OCI-M2 (cell line): ENCODE measurements around the gene IMMT.
"Not testable (repeated sequence)": the region's sequence is repeated elsewhere in the genome, so short reads cannot be mapped to it uniquely, and the experiment has no call there.

ENCODE experiments used
- DNase-seq: peaks from one replicate; lab custom pipeline; 2025; ENCODE audit not compliant: unreplicated experiment; lab: John Stamatoyannopoulos, UW

Gene IMMT

DNA sequence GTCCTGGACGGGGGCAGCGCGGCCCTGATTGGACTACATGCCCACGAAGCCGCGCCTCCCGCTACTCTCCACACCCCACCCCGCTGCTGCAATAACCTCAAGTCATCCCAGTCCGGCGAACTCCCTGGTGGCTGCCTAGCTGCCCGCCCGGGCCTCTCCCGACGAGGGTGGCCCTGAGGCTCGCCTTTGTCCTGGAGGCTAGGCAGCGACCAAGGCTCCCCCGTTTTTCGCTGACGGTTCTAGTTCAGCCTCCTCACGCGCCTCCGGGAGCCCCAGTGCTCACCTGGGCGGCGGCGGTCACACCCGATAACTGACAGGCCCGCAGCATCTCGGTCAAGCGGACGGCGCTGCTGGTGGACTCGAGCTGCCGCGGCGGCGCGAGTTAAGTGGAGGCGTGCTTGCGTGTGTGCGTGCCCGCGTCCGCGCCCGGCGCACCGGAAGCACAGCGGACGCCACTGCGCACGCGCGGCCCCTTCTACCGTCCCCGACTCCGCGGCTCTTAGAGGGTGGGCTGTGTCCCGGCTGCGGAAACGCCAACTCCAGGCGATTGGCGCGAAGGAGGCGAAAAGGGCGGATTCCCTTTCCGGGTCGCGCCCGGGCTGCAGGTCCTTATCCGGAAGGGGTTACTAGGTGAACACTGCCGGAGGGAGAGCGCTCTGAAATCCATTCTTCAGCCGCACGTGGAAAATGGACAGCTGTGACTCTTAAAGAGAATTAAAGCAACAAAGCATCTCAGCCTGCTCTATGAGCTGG lies at the start of gene IMMT:
TSS of gene IMMT (minus strand) at position 408 of the 753 bp plus-strand sequence. CDS start at position 328, 80 bp downstream.
- DNase-seq: no peak

DNA sequence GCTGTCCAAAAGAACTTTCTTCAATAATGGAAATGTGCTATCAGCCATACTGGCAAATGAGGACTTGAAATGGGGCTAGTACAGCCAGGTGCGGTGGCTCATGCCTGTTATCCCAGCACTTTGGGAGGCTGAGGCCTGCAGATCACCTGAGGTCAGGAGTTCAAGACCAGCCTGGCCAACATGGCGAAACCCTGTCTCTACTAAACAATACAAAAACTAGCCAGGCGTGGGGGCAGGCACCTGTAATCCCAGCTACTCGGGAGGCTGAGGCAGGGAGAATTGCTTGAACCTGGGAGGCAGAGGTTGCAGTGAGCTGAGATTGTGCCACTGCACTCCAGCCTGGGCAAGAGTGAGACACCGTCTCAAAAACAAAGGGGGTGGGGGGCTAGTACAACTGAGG lies 49.5 kb upstream of the IMMT start:
- not testable (repeated sequence) for DNase-seq

DNA sequence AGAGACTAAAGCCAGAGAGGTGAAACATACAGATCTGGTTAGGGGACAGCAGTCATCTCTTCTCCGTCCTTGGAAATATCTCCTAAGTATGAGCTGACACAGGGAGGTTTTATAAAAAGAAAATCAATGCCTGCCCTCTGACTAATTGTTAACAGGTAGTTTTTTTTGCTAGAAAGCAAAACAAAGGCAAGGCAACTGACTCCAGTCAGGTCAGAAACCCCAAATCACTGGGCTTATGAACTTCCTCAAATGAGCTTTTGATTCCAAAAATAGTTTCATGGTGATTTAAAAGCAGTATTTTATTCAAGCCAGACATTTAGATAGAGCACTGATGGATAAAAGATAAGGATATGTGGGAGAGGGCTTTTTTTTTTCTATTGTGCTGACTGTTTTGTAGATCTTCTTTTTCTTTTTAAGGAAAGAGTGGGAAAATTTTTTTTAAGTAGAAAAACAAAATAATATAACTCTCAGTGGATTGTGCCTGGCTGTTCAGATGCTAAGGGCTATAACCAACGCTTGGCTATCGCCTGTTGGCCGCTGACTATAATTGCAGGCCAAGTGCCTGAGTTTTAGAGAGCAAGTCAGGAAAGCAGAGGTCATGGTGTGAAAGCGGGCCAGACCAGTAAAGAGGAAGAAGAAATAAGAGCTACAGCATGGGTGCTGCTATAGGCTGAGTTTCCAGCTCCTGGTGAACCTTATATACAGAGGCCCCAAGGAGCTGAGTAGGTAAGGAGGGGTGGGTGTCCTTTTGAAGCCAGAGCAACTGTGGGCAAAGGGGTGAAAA lies 48.9 kb upstream of the IMMT start:
- no peak for DNase-seq

DNA sequence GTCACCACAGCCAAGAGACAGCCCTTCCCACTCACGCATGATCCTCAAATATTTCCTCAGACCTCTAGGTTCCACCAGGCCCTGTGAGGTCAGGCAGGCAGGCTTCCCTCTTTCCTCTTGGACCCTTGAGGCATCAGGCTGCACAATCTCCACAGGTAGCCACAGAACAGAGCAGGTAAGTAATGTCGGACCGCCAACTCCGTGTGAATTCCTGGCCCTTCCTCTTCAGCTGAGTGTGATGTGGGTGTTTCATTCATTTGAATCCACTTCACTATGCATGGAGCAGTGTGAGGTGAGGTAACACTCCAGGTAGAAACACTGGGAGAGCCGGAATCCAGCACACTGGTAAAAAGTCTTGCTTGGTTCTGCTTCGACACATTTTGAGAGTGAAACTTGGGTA lies 48.0 kb upstream of the IMMT start:
- no peak for DNase-seq

DNA sequence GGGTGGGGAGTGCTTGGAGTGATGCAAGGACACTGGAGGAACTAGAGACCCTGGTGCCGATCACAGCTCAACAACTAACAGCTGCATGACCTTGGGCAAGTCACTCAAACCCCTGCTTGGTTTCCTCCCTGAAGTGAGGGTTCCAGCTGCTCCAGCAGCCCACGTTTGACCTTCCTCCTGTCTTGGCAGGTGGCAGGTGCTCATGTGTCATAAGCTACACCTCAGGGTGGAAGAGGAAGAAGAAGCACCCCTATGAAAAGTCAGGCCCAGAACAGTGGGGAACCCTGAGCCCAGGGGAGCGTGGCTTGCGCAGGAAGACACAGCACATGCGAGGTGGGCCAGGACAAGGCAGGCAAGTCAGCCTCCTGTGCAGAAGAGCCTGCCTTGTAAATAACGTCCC lies 46.3 kb upstream of the IMMT start:
- no peak for DNase-seq

DNA sequence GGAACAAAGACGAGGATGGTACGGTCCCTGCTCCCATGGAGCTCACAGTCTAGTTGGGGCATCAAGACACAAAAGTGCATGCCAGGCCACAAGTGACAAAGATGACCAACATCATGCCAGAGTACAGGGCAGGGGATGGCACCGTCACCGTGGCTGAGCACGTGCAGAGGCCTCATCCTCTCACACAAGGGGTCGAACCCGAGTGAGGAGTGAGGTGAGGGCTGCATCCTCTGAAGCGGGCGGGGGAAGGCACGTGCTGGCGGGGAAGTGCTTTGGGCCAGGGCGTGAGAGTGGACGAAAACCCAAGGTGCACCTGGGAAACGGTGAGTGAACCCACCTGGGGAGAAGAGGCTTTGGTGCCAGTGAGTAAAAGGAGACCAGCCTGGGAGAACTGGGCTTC lies 45.0 kb upstream of the IMMT start:
- no peak for DNase-seq

DNA sequence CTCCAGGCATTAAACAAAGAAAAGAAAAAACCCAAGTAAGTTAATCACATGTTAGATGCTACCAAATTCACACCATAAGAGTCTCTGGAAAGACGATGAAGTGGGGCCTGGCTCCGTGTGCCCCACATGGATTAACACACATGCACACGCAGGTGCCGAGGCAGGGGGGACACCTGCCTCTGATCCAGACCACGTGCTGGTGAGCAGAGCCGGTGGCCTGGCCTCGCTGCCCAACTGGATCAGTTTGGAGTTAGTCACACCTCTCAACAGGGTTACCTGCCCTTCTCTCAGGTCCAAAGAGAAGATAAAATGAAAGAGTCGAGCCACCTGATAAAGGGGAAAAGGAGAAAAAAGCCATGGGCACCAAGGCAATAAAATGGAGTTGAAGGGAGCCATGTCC lies 44.5 kb upstream of the IMMT start:
- DNase-seq: no peak

DNA sequence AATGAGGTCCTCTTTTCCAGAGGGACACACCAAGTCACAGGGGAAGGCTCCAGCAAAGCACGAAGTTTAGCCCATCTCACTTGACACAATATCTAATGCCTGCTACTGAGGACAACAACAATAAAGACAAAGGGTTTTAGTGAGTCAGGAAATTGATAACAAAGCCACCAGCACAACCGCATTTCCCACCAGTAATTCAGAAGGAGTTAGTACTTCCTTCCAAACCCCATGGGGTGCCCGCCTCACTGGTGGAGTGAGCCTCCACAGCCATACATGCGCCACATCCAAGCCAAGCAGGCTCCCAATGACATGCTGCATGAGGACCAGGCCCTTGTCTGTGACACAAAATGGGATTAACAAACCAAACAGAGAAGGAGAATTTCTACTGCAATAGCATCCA lies 44.1 kb upstream of the IMMT start:
- DNase-seq: no peak

DNA sequence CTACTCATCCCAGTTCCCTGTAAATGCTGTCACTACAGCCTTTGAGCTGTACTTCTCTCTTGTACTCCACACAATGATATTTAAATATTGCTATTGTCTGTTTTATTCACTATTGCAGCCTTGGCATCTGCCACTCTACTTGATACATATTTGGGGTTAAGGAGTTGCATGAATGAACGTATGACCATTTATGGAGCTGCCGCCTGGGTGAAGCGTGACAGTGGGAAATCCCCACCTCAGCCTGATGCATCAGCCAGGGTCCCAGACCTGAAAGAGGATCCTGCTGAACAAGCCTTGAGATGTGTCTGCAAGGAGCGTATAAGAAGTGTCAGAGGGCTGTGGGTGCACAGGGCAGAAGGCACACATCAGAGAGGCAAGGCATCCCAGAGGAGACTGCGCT lies 43.1 kb upstream of the IMMT start:
- DNase-seq: no peak

DNA sequence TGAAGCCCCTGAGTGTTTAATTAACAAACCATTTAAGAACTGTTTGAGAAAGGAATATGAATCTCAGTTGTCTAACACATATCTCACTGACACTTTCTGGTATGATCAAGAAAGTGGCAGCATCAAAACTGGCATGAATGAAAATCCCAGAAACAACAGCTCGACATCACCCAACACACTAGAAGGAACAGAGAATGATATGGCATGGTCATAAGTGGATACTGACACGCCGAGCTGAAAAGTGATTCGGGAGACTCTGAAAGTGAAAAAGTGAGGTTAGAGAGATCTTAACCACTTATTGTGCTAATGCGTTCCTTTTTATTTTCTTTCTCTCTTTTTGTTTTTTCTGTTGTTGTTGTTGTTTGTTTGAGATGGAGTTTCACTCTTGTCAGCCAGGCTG lies 41.9 kb upstream of the IMMT start:
- no peak for DNase-seq

DNA sequence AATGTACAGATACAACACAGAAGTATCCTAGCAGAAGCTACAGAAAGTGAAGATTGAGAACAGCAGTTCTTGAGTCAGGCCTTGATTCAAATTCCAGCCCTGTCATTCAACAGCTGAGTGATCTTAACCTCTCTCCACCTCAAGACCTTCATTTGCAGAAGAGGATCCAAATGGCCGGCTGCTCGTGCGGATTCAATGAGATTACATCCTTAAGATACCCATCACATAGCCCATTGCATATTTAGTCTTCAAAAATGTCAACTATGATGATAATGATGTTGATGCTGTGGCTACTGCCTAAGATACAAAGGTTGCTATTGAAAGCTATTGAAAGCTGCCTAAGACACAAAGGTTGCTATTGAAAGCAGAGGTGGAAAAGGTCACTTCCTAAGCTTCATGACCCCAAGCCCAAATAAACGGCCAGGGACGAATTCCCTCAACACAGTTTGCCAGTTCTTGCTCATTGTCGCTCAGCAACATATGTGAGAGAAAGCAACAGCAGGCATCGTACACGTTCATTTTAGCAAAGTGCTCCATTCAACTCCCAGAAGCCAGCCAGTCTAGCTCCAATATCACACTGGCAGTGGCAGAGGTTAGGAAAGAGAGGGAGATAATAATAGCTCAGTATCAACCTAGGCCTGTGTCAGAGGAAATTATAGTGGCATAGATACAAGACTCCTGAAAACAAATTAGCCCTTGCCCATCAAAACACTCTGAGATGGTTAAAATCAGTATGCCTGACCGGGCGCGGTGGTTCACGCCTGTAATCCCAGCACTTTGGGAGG lies 40.1 kb upstream of the IMMT start:
- no peak for DNase-seq

DNA sequence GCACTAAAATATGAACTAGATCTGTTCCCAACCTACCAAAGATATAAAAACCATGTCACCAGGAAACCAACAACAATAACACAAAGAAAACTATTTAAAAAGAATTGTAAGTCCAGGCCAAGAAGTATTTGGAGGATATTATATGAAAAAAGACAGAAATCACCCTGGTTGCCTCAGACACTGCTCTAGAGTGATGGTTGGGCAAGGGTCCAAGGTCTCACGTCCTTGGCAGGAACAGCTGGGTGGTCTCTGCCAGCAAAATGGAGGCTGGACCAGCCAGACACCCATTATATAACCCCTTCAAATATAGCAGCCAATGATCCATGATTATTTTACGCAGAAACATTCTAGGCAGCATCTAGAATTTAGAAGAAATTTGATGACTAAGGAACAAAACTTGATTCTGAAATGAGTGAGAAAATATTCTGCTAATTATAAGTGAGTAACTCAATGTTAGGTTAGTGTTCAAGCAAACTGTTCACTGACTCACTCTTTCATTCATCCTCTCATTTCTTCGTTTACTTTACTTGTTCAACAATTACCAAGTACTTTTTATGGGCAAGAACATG lies 39.4 kb upstream of the IMMT start:
- DNase-seq: no peak

DNA sequence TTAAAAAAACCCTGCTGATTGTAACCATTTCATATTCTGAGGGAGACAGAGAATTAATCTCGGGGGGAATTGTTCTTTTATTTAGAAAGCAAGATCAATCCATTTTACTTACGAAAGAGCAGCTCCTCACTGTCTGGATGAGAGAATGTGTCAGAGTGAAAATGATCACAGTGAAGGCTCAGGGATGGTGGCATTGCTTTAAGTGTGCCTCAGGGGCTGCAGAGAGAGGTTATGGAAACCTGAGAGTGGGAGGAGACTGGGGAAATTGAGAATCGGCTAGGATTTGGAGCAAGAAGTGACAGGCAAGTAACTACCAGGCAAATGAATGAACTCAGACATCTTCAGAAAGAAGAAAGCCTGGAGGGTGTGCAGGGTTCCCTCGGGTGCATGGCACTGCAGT lies 38.2 kb upstream of the IMMT start:
- no peak for DNase-seq

DNA sequence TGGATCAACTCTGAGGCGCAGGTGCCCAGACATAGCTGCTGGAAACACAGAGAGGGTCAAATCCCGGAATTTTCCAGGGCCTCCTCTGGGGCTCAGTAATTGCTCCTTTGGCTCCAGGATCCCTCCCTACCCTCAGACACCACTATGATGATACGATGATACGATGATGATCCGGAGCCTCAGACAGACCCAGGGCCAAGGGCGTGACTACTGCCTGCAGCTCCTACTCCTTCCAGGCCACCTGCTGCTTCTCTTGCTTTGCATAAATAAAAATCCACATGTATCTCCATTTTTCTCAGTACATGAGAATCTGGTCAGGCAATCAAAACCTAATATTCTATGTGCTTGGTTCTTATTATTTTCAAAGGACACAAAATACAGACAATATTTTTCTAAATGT lies 37.6 kb upstream of the IMMT start:
- no peak for DNase-seq

DNA sequence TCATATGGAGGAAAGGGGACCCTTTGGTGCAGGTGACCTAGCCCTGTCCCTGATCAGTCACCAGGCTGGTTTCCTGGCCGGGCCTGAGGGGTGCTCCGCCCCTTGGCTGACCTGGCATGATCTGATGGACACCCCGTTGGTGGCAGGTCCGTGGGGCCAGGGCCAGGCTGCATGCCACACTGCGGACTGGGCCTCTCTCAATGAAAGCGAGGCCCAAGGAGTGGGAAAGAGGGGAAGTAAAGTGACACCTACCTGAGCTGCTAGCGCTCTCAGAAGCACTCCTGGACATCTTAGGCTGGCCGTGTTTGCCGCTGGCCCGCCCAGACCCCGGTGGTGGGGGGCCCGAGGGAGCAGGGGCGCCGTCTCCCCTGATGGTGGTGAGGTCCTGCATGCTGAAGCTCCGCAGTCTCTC lies 37.1 kb upstream of the IMMT start:
- no peak for DNase-seq

DNA sequence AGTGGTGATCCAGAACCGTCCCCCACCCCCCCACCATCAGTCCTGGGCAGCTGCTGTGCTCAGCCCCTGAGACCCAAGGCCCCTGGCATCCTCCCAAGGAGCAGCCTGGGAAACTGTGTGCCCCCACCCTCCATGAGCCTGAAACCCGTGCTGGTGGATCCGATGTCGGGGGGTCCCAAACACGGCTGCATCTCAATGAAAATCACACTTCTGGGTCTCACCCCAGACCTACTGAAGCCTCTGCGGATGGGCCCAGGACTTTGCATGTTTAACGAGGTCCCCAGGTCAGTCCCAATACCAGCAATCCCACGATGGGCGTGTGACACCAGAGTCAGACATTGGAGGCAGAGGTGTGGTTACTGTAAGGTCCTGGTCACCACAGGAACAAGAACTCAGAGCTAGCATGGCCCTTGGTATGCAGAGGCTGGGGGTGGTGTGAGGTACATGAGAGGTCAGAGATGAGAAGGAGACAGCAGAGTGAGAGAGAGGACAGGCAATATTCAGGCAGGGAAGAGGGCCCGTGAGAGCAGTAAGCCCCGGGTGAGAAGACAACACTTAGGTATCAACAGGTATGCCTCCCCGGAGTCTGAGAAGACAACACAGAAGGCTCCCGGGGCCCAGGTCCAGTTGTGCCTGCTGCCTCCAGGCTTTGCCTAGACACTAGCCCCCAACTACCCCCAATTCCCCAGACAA lies 36.6 kb upstream of the IMMT start:
- no peak for DNase-seq

DNA sequence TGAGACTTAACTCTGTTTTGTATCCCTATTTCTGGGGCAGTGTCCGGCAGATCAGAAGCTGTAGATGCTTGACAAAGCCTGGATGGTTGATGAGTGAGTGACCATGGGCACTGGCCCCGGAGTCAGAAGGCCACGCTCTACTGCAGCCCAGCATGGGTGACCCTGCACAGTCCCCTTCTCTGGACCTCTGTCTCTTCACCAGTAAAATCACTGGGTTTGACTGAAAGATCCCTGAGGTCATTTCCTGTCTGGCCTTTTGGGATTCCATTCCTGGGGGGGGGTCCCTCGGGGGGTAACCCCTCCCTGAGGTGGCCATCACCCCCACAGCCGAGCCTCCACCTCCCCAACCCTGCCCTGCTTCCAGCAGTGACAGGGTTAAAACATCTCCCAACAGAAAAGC lies 35.7 kb upstream of the IMMT start:
- no peak for DNase-seq

DNA sequence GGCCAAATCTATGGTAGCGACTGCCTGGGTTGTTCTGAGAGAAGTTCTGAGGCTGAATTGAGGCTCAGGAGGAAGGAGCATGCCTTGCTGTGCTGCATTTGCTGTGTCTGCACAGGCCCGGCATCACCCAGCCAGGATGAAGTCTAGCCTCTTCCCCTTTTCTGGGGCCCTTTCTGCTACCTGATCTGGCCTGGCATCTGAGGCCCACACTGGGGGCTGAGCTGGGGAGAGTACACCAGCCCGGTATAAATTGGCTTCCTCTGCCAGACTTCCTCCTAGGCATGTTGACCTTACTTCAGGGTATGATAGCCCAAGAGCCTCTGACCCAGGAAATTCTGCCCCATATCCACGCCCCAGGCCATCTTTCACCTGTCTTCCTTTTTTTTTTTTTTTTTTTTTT lies 34.0 kb upstream of the IMMT start:
- DNase-seq: no peak

DNA sequence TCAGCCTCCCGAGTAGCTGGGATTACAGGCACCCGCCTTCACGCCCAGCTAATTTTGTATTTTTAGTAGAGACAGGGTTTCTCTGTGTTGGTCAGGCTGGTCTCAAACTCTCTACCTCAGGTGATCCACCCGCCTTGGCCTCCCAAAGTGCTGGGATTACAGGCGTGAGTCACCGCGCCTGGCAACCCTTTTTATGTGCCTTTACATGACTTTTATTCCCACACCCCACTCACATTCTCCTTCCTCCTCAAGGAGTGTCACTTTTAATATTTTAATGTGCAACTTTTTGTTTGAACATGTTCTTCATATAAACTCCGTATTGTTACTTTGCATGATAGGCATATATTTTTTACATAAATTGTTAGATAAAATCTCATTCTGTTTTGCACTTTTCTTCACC lies 33.3 kb upstream of the IMMT start:
- not testable (repeated sequence) for DNase-seq

DNA sequence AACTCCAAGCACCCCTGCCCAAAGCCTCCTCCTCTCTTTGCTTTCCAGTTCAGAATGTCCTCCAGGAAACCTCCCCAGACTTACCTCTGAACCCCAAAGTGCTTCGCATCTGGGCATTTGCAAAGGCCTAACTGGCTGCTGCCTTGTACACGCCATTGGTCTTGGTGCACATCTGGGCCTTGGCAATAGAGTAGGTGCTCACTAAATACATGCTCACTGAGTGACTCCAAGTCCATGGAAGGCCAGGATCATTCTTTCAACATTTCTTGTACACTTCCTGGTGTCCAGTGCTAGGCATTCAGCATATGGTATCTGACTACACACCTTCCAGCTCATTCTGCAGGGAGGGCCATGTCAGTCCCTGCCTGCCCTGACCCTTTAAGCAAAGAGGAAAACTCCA lies 32.4 kb upstream of the IMMT start:
- DNase-seq: no peak
